NCI-H1048 (cell line): ENCODE data around the gene TRMT2B.
"Not testable (repeated sequence)": the region's sequence is repeated elsewhere in the genome, so short reads cannot be mapped to it uniquely, and the experiment has no call there.

ENCODE experiments used
- DNase-seq: peaks from one replicate; lab custom pipeline; 2025; lab: John Stamatoyannopoulos, UW

Gene TRMT2B, protein sequence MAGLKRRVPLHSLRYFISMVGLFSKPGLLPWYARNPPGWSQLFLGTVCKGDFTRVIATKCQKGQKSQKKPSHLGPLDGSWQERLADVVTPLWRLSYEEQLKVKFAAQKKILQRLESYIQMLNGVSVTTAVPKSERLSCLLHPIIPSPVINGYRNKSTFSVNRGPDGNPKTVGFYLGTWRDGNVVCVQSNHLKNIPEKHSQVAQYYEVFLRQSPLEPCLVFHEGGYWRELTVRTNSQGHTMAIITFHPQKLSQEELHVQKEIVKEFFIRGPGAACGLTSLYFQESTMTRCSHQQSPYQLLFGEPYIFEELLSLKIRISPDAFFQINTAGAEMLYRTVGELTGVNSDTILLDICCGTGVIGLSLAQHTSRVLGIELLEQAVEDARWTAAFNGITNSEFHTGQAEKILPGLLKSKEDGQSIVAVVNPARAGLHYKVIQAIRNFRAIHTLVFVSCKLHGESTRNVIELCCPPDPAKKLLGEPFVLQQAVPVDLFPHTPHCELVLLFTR

DNA sequence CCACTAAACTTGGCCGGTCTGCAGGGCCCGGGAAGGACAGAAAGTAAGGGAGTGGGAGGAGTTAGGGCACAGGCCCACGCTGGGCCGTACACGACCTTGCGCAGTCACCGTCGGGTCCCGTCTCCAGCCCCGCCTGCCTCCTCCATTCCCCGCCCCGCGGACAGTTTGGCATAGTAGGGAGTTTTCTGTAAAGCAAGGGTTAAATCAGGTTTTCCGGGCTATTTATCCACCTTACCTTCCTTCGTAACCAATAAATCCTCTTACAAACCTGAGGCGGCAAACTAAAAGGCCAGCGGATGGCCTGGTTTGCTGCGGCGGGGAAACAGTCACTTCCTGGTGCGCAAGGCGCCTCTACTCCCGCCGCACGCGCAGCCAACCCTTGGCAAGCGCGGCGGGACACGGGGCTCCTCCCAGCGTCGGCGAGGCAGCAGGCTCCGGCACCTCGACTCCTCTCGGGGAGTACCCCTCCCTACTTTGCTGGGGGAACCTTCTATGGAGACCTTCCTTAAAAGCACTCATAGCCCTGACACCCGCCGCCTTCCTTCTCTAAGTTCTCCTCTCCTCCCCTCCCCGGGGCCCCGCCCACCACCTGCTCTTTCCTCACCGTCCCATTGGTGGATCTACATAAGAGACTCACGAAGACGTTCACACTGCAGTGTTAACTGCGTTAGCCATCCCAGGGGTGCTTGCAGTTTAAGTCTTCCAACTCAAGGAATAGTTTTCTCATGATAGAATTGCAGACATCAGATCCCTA is at the start of gene TRMT2B:
Gene TRMT2B, minus strand, starts transcription at position 563 of the 754 bp plus-strand sequence. CDS start 9,822 bp downstream, outside the sequence.
- DNase-seq, result peak; percentile 27

DNA sequence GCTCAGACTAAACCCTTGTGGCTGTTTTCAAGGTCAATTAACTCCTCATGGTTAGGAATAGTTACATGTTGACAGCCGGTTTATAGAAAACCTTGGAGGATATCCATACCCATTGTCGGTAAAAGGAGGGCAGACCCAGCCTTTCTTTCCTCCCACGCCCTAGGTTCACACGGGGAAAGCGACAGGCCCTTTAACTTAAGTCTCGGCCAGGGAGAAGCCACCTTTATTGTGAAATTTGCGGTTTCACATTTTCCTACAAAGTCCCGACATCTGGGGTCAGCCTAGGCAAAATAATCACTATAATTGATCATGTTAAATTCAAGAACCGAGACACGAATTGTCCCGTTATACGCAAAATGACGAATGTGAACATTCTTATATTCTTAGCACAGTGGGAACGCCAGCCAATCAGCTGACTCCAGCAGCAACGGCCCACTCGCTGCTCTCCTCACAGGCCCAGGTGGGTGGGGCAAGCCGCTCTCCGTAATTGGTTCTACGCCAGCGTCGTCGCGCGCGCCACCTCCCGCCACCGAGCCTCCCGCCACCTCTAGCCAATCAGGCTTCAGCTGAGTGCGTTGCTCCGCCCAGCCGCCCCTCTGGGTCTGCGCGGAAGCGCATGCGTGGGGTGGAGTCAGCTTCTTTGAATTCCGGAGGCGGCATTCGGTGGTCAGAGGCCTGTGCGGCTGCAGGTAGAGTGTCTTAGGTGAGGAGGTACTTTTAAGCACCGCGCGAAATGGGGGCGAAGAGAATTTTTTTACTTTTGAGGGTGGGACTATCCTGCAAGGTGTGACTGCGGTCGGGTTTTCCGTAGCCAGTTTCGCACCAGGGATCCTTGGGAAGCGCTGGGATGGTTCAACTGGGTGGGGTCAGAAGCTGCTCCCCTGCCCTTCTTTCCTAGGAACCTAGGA is 45.9 kb upstream of the TRMT2B start, which contains the start of gene CENPI:
Gene CENPI, plus strand, starts transcription at position 659 of the 908 bp plus-strand sequence. CDS start 2,867 bp downstream, outside the sequence.
- DNase-seq, result peak; percentile 63

DNA sequence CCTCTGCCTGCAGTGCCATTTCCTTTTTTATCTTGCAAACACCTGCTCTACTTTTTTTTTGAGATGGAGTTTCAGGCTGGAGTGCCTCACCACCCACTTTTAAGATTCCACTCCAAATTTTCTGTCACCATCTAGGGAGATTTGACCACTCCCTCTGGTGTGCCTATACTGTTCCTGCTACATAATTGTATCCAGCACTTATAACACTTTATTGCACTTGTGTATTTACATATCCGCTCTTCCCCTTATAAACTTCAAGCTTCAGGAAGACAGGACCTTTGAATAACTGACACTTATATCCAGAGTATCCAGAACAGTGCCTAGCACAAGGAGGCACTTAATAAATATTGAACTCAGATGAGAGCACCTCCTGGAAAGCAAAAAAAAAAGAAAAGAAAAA is 39.9 kb upstream of the TRMT2B start:
- DNase-seq, result no peak

DNA sequence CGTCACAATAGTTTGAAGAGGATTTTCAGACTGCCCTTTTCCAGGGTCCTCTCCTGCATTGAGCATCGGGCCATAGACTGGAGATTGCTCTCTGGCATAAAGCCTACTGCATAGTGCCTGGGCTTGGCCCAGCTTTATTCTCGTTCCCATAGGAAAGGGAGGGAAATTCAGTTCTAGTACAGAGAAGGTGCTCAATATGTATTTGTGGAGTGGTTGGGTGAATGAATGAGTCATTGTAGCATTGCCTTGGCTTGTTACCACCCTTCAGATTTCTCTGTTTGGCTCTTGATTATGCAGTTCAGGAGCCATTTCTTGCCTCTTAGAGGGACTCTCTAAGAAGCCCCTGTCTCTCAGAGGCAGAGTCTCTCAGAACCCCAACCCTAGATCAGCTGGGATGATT is 29.3 kb upstream of the TRMT2B start:
- no peak for DNase-seq

DNA sequence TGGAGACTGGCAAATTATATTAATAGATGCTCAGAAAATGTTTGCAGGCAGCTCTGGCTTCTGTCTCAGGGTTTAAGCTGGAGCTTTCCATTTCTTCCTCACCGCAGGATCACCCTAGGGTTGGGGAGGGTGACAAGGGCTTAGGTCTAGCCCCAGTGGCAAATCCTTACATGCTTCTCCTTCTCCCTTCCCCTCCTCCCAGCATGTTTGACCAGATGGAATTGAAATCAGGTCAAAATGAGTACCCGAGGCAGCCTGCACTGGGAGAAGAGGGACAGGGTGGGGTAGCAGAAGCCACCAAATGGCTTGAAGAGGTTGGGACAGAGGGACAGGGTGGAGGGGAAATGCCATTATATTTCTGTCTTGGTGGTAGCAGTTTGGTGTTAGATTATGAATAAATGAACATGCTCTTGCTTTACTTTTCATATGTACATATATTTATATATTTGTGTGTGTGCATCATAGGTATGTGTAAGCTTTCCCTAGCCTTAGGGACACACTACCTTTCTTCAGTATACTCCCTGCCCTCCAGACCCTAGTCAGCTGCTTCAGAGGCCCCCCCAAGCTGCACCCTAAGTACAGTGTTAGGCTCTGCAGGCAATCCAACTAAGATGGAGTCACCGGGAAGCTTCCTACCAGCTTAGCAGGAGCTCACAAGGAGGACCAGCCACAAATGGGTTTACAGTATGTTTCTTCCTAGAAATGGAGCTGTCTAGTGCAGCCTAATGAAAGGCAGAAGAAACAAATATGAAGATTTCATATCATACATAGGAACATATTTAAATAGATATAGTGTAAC is 28.6 kb upstream of the TRMT2B start:
- DNase-seq, result no peak

DNA sequence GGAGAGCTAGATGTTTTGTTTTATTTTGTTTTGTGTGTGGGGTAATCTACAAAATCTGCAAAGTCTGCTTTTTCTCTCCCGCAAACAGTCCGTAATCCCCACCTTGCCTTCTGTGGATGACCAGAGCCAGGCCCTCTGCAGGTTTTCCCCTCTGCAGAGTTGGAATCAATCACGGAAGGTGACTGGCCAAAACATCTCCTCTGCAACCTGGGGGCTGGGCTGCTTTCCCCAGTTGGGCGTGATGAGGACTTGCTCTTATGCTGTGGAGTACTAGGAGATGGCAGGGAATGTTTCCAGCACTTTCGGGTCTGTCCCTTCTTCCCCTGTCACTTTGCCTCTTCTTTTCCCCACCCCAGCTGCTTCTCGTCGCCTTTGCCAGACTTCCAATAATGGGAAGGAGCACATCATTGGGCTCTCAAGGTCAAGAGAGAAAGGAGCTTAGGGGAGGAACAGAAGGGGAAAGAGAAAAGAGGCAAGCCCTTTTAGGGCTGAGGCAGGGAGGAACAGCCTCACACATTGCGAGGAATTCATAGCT is 27.9 kb upstream of the TRMT2B start:
- no peak for DNase-seq

DNA sequence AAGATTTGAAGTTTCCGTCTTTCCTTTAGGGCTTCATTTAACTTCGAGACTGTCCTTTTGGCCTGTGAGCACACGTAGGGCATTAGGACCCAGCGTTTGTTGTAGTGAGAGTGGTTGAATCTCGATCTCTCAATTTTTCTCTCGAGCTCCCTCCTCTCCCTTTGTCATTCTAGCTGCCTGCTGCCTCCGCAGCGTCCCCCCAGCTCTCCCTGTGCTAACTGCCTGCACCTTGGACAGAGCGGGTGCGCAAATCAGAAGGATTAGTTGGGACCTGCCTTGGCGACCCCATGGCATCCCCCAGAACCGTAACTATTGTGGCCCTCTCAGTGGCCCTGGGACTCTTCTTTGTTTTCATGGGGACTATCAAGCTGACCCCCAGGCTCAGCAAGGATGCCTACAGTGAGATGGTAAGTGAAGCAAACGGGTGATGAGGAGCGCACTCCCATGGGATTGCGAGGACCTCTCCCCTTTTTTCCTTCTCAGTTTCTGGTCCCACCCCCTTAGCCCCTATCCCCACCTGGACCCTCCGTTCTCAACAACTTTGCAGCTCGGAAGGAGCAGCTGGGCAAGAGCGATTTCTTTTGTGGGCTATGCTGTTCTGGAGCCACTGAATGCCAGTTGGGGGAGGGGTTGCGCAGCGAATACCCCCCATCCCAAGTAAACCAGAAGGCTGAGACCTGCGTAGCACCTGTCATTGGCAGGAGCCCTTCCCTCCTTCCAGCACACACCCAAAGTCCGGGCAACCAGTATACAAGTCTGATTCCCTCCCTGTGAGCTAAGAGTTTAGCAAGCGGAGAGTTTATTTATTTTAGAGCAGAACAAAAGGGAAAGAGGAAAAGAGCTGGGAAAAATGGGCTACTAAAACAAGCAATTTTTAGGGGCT is 27.0 kb upstream of the TRMT2B start, which contains the start of gene TMEM35A:
Gene TMEM35A, plus strand, starts transcription at position 164 of the 883 bp plus-strand sequence. Its CDS starts 124 bp downstream, at position 288.
- DNase-seq, result no peak

DNA sequence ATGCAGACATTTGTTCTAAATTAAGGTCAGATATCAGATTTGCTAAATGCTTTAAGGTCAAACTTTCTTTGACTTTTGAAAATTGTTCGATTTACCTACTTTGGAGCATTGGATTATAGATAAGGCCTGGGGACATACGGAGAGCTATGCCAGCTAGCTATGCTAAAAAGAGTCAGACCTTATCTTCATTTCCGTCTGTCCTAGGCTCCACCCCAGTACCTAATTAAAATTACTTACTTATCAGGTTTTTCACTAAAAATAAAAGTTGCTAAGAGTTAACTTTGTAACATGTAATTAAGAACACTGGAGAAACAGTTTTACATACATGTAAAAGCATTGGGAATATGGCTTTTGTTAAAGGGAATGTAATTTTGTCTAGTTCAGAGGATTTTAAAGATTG is 19.7 kb upstream of the TRMT2B start:
- DNase-seq, result no peak

DNA sequence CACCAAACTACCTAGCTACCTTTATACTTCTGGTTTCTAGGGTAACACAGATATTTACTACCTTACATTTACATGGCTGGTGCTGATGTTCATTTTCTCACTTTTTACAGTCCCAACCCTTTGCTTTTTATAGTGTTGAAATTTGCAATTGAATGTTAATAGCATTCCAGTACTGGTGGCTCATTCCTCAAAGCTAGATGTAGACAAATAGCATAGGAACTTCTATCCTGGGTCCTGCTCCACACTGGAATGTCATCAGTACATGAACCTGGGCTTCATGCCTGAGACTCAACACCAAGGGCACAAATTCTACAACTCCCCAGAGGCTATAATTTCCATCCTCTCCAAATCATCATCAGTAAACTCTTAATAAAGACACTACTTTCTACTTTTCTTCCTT is 10.3 kb upstream of the TRMT2B start:
- no peak for DNase-seq

DNA sequence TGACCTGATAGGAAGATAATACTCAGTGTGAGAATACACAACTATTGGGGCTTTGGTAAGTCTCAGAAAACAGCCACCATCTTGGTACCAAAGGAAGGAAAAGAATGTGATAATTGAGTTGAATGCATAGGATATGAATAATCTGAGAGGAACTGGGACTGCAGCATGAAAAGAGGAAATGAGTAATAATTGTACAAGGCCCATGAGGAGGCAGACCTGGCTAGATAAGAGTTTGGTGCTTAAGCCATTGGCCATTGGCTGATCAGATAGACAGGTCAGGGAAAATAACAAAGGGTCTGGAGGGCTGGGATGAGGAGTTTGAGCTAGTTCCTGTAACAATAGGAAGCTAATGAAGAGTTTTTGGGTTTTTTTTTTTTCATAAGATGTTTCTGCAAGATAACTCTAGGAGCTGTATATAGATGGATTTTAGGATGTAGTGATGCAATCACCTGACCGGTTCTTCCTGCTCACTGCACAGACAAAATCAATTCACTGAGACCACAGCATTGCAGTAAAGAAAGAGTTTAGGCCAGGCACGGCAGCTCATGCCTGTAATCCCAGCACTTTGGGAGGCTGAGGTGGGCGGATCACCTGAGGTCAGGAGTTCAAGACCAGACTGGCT is 5.3 kb upstream of the TRMT2B start:
- no peak for DNase-seq

DNA sequence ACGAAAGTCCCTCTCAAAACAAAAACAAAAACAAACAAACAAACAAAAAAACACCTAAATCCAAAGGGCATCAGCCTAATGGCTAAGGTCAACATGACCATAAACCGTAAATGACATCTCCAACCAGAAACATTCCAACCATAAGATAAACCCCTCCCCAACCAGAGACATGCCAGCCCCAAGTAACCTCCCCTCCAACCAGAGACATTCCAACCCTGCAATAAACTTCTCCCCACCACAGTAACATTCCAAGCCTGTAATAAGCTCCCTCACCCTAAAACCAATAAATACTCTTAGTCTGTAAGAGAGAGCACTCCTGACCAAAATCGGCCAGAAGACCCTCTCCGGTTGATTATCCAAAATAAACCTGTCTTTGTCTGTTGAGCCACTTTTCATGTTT is 4.6 kb upstream of the TRMT2B start:
- not testable (repeated sequence) for DNase-seq

DNA sequence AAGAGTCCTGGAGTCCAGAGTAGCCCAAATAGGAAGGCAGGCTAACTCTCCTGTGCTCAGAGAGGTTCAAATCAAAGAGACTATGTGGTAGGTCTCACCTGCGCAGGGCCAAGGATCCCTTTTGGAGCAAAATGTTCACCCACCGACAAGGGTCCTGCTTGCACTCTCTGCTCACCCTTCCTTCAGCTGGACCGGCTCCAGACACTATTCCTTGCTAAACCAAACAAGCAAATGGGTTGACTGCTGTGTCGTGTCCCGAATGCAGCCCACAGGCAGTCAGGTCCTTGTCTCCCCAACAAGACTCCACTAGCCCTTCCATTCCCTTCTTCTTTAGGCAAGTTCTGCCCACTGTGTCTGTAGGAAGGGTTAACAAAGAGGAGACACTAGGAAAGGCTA is 760 bp downstream of the TRMT2B start:
- DNase-seq, result no peak

DNA sequence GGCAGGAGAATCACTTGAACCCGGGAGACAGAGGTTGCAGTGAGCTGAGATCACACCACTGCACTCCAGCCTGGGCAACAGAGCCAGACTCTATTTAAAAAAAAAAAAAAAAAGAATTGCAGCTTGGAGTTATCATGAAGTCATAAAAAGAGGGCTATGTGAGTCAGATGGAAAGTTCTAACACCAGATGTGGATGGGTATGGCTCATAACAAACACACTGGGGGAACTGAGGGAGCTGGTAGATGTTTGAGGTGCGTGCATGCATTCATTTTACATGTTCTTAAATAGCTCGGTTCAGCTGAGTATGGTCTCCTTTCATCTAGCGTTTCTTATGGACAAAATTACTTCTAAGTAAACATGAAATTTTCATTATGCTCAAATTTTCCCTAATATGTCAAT is 11.7 kb downstream of the TRMT2B start:
- no peak for DNase-seq

DNA sequence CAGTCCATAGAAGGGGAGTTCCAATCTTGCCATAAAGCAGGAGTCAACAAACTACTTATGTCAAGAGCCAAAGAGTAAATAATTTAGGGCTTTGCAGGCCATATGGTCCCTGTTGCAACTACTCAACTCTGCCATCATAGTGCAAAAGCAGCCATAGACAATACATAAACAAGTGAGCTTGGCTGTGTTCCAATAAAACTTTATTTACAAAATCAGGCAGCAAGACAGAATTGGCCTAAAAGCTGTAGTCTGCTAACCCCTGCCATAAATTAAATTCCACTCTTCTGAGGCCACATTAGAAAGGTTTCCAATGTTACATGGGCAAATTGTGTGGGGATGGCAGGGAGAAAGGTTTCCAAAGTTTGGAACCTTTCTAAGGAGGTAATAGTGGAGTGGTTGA is 14.7 kb downstream of the TRMT2B start:
- no peak for DNase-seq

DNA sequence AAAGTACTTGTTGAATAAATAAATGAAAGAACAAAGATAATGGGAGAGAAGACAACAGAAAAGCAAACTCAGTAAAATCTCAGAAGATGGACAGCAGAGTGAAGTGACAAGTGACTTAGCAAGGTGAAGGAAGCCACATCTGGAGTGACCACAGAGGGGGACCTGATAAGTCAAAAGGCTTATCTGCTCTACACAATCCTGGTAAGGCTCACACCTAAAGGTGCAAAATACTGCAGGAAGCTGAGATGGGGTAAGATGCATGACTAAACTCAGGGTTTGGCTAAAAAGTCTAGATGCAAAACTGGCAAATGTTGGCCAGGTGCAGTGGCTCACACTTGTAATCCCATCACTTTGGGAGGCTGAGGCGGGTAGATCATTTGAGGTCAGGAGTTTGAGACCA is 22.2 kb downstream of the TRMT2B start:
- DNase-seq, result no peak

DNA sequence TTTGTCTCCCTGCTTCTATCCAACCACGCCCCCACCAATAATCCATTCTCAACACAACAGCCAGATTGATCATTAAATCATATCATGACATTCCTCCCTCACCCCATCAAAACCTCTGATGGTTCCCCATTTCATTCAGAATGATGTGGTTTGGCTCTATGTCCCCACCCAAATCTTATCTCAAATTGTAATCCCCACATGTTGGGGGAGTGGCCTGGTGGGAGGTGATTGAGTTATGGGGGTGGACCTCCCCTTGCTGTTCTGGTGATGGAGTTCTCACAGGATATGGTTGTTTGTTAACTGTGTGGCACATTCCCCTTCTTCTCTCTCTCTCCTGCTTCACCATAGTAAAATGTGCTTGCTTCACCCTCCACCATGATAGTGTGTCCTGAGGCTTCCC is 23.3 kb downstream of the TRMT2B start:
- DNase-seq, result no peak

DNA sequence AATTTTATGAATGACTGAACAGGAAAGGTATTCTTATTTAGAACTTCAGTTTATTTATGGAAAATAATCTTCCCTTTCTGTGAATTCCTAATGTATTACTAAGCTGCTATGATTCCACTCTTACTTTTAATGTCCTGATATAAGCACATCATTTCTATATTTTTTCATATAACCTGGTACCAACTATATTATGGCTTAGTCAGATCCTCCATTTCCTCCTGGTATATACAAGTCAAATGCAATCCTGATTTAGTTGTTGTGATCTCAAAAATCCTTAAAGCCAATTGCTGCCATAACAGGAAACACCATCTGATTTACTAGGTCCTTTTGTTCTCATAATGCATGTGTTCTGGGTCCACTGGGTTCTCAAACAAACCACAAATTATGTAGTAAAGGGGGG is 26.8 kb downstream of the TRMT2B start:
- no peak for DNase-seq

DNA sequence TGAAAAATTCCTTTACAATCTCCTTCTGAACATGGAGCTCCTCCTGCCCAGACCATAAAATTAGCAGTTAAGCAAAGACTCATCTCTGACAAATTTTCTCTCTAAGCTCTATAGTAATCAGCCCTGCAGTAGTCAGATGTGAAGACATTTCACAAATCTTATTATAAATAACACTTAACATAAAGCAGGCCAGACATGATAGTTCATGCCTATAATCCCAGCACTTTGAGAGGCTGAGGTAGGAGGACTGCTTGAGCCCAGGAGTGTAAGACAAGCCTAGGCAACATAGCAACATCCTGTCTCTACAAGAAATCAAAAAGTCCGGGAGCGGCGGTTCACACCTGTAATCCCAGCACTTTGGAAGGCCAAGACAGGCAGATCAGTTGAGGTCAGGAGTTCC is 29.9 kb downstream of the TRMT2B start:
- DNase-seq, result no peak

DNA sequence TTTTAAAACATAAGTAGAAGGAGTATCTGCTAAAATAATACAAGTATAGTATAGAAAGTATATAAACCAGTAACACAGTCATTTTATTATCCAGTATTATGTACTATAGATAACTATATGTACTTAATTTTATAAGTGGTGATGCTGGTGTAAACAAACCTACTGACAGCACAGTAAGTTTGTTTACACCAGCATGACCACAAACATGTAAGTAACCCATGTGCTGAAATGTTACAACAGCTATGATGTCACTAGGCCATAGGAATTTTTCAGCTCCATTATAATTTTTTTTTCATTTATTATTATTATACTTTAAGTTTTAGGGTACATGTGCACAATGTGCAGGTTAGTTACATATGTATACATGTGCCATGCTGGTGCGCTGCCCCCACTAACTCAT is 39.9 kb downstream of the TRMT2B start:
- not testable (repeated sequence) for DNase-seq
